H9 (cell line): ENCODE measurements around the gene DOK5. TPM values are rescaled to one million over a fixed set of nuclear protein-coding genes. Genes with fewer than 3 reads are reported as not detected.

Experiments
- DNase-seq: peaks from one replicate; pipeline ENCODE4 v3.0.0-alpha.2; 2017
- H2AFZ ChIP-seq: one replicate; pipeline ENCODE4 v1.6.1; 2013; ENCODE audit warnings: mild to moderate bottlenecking, low read length, control low read depth, moderate library complexity
- H2AK5ac ChIP-seq: 2 replicates; pipeline ENCODE4 v1.6.1; 2013; ENCODE audit warnings: low read length, control low read depth, mixed read lengths; ENCODE audit not compliant: insufficient read length
- H2BK120ac ChIP-seq: one replicate; pipeline ENCODE4 v1.6.1; 2013; ENCODE audit warnings: low read depth, mild to moderate bottlenecking, low read length, control low read depth, inconsistent platforms; ENCODE audit not compliant: poor library complexity, severe bottlenecking
- H2BK12ac ChIP-seq: 2 replicates; pipeline ENCODE4 v1.6.1; 2013; ENCODE audit warnings: low read length, control low read depth, mixed read lengths, low read depth; ENCODE audit not compliant: insufficient read length
- H2BK15ac ChIP-seq: 2 replicates; pipeline ENCODE4 v1.6.1; 2013; ENCODE audit warnings: low read depth, low read length, control low read depth
- H2BK20ac ChIP-seq: one replicate; pipeline ENCODE4 v1.6.1; 2013; ENCODE audit warnings: low read depth, mild to moderate bottlenecking, low read length, control low read depth, inconsistent platforms; ENCODE audit not compliant: poor library complexity, severe bottlenecking
- H2BK5ac ChIP-seq: 2 replicates; pipeline ENCODE4 v1.6.1; 2013; ENCODE audit warnings: low read length, control low read depth, mixed read lengths; ENCODE audit not compliant: insufficient read length
- H3K14ac ChIP-seq: 2 replicates; pipeline ENCODE4 v1.6.1; 2013; ENCODE audit warnings: low read length, control low read depth; ENCODE audit not compliant: insufficient read depth
- H3K18ac ChIP-seq: 2 replicates; pipeline ENCODE4 v1.6.1; 2013; ENCODE audit warnings: low read depth, mild to moderate bottlenecking, mixed read lengths, low read length, control low read depth; ENCODE audit not compliant: insufficient read length
- H3K23ac ChIP-seq: 2 replicates; pipeline ENCODE4 v1.6.1; 2013; ENCODE audit warnings: low read length, control low read depth, mixed read lengths, low read depth; ENCODE audit not compliant: insufficient read length
- H3K23me2 ChIP-seq: 2 replicates; pipeline ENCODE4 v1.6.1; 2013; ENCODE audit warnings: low read depth, mild to moderate bottlenecking, mixed read lengths, low read length, control low read depth; ENCODE audit not compliant: insufficient read length, poor library complexity, severe bottlenecking
- H3K27ac ChIP-seq: 2 replicates; pipeline ENCODE4 v1.5.1; 2013; ENCODE audit warnings: low read length, control low read depth, mixed read lengths, low read depth; ENCODE audit not compliant: insufficient read length
- H3K27me3 ChIP-seq: 2 replicates; pipeline ENCODE4 v1.6.1; 2013; ENCODE audit warnings: low read length, control low read depth, inconsistent platforms; ENCODE audit not compliant: insufficient read depth
- H3K4ac ChIP-seq: 2 replicates; pipeline ENCODE4 v1.6.1; 2013; ENCODE audit warnings: low read depth, mild to moderate bottlenecking, control low read depth, inconsistent platforms, low read length, moderate library complexity
- H3K4me1 ChIP-seq: 2 replicates; pipeline ENCODE4 v1.6.1; 2013; ENCODE audit warnings: low read length, control low read depth, inconsistent platforms; ENCODE audit not compliant: insufficient read depth
- H3K4me2 ChIP-seq: 2 replicates; pipeline ENCODE4 v1.6.1; 2013; ENCODE audit warnings: low read length, control low read depth, mixed read lengths; ENCODE audit not compliant: insufficient read length, insufficient read depth
- H3K56ac ChIP-seq: 2 replicates; pipeline ENCODE4 v1.6.1; 2013; ENCODE audit warnings: low read depth, mild to moderate bottlenecking, mixed read lengths, low read length, control low read depth; ENCODE audit not compliant: insufficient read length
- H3K79me1 ChIP-seq: 2 replicates; pipeline ENCODE4 v1.6.1; 2013; ENCODE audit warnings: low read depth, mild to moderate bottlenecking, moderate library complexity, low read length, control low read depth, inconsistent platforms; ENCODE audit not compliant: insufficient read depth, poor library complexity, severe bottlenecking
- H3K79me2 ChIP-seq: 2 replicates; pipeline ENCODE4 v1.6.1; 2013; ENCODE audit warnings: low read length, control low read depth, inconsistent platforms; ENCODE audit not compliant: insufficient read depth
- H3K9ac ChIP-seq: 2 replicates; pipeline ENCODE4 v1.6.1; 2013; ENCODE audit warnings: low read length, control low read depth, mixed read lengths; ENCODE audit not compliant: insufficient read length; ENCODE audit errors: extremely low read depth
- H3K9me3 ChIP-seq: one replicate; pipeline ENCODE4 v1.6.1; 2013; ENCODE audit warnings: low read depth, low read length, inconsistent platforms; ENCODE audit not compliant: control insufficient read depth
- H3T11ph ChIP-seq: one replicate; pipeline ENCODE4 v1.6.1; 2013; ENCODE audit warnings: mild to moderate bottlenecking, low read length, control low read depth, inconsistent platforms
- H4K20me1 ChIP-seq: one replicate; pipeline ENCODE4 v1.6.1; 2013; ENCODE audit not compliant: control insufficient read depth, insufficient read length, insufficient read depth
- H4K5ac ChIP-seq: 2 replicates; pipeline ENCODE4 v1.6.1; 2013; ENCODE audit warnings: low read depth, mild to moderate bottlenecking, mixed read lengths, low read length, control low read depth; ENCODE audit not compliant: insufficient read length
- H4K8ac ChIP-seq: replicated peaks from 2 replicates; pipeline ENCODE4 v1.6.1; 2013; ENCODE audit warnings: low read length, control low read depth, mixed read lengths, low read depth; ENCODE audit not compliant: insufficient read length
- H4K91ac ChIP-seq: 2 replicates; pipeline ENCODE4 v1.6.1; 2013; ENCODE audit warnings: low read depth, mild to moderate bottlenecking, moderate library complexity, mixed read lengths, low read length, control low read depth; ENCODE audit not compliant: insufficient read length
- H3K27ac Mint-ChIP-seq, 3 experiments: 2 replicates in 2 of 3; 3 replicates in 1 of 3; pipeline ENCODE4 v1.8.0; 2020 to 2021; ENCODE audit warnings: mixed read lengths in 3 of 3, mild to moderate bottlenecking in 1 of 3, moderate library complexity in 1 of 3
- H3K27me3 Mint-ChIP-seq: 2 replicates; pipeline ENCODE4 v1.8.0; 2021; ENCODE audit warnings: low read depth, mild to moderate bottlenecking, moderate library complexity, mixed read lengths
- H3K36me3 Mint-ChIP-seq, 3 experiments: 2 replicates in 2 of 3; 3 replicates in 1 of 3; pipeline ENCODE4 v1.8.0; 2020 to 2021; ENCODE audit warnings: low read depth in 3 of 3, mixed read lengths in 3 of 3; ENCODE audit not compliant: insufficient read depth in 1 of 3
- H3K4me1 Mint-ChIP-seq, 2 experiments: 2 replicates each; pipeline ENCODE4 v1.8.0; 2020; ENCODE audit warnings: mixed read lengths in 2 of 2
- H3K4me3 Mint-ChIP-seq, 2 experiments: 2 replicates in 1 of 2; 3 replicates in 1 of 2; pipeline ENCODE4 v1.8.0; 2020 to 2021; ENCODE audit warnings: mild to moderate bottlenecking in 2 of 2, mixed read lengths in 2 of 2, moderate library complexity in 1 of 2
- H3K9me3 Mint-ChIP-seq, 2 experiments: 2 replicates in 1 of 2; 3 replicates in 1 of 2; pipeline ENCODE4 v1.8.0; 2020; ENCODE audit warnings: mild to moderate bottlenecking in 2 of 2, mixed read lengths in 2 of 2, moderate library complexity in 1 of 2
- CTCF ChIP-seq: fragments of 200-600 bp; sonication (generic); conservative IDR thresholded peaks from 3 replicates; pipeline ENCODE4 v1.8.0; 2021; ENCODE audit warnings: antibody characterized with exemption, mild to moderate bottlenecking
- WGBS: extraction: QIAGEN DNeasy Blood & Tissue Kit; methylation state at CpG from one replicate; pipeline ENCODE4 v1.1.7; 2013; ENCODE audit warnings: missing lambda C conversion rate, low lambda C conversion rate, mixed read lengths; ENCODE audit not compliant: insufficient read length; ENCODE audit errors: extremely low coverage; 5-methylcytosine and 5-hydroxymethylcytosine counted together
- total RNA-seq: library from RNA; stranded (reverse); gene quantifications from 2 replicates; pipeline ENCODE4 v1.2.1, GENCODE V29; 2021

The DOK5 gene
- total RNA-seq, 1 experiment from 2014 or later: 4.5 TPM

GRCh38 chr20:54626126-54626525 lies 150.7 kb downstream of the DOK5 start:
- TF ChIP-seq CTCF: no peak
- Histone ChIP-seq H3K14ac (no peak overlapping the region), H2BK120ac (no peak overlapping the region), H3K4ac (no peak overlapping the region), H2BK15ac (no peak overlapping the region), H4K20me1 (no peaks in the 10 kb centered on the region), H3K79me1 (no peaks in the 10 kb centered on the region), H3K9ac (no peak overlapping the region), H3K27ac (no peak overlapping the region), H2BK12ac (no peak overlapping the region), H3K23me2 (no peaks in the 10 kb centered on the region), H3K4me1 (peaks cover 3% of the 10 kb centered on the region; the same call in 1 of the 2 replicates), H4K91ac (no peak overlapping the region), H2AFZ (no peak overlapping the region), H3K79me2 (no peaks in the 10 kb centered on the region), H3K56ac (no peak overlapping the region), H2BK5ac (no peak overlapping the region), H3K23ac (no peak overlapping the region), H2BK20ac (no peak overlapping the region), H3K9me3 (no peaks in the 10 kb centered on the region), H3K27me3 (no peaks in the 10 kb centered on the region), H3K4me2 (no peak overlapping the region), H3K18ac (no peak overlapping the region), H4K8ac (no peak overlapping the region), H3T11ph (no peak overlapping the region), H4K5ac (no peak overlapping the region), H2AK5ac (no peak overlapping the region)
- no CpG with 5 or more reads among the region's 5 CpGs for WGBS
- Mint-ChIP-seq H3K4me1 (peaks cover 14 to 23% of the 10 kb centered on the region in 2 experiments), H3K4me3 (no peak overlapping the region), H3K27ac (no peak overlapping the region), H3K36me3 (no peaks in the 10 kb centered on the region), H3K9me3 (no peaks in the 10 kb centered on the region), H3K27me3 (no peaks in the 10 kb centered on the region)
- no peak for DNase-seq
